T-helper 2 cell treated with Interferon-gamma antibody and Interleukin-4, amounts not matched to agents 5 μg/mL and 100 μg/mL, for 36 hours (primary cell): ENCODE measurements around the gene CCDC92B.
"Not testable (repeated sequence)": the region's sequence is repeated elsewhere in the genome, so short reads cannot be mapped to it uniquely, and the experiment has no call there.

ENCODE experiments used
- DNase-seq: peaks from one replicate; pipeline ENCODE4 v3.0.0; 2021; ENCODE audit warnings: low spot score
- H3K27ac Mint-ChIP-seq: one replicate; pipeline ENCODE4 v1.8.0; 2021; ENCODE audit warnings: mild to moderate bottlenecking, mixed read lengths
- H3K27me3 Mint-ChIP-seq: one replicate; pipeline ENCODE4 v1.8.0; 2021; ENCODE audit warnings: low read depth, mixed read lengths
- H3K36me3 Mint-ChIP-seq: one replicate; pipeline ENCODE4 v1.8.0; 2021; ENCODE audit warnings: low read depth, mixed read lengths
- H3K4me1 Mint-ChIP-seq: one replicate; pipeline ENCODE4 v1.8.0; 2021; ENCODE audit warnings: low read depth, mixed read lengths
- H3K4me3 Mint-ChIP-seq: one replicate; pipeline ENCODE4 v1.8.0; 2022; ENCODE audit warnings: mild to moderate bottlenecking, moderate library complexity, mixed read lengths
- H3K9me3 Mint-ChIP-seq: one replicate; pipeline ENCODE4 v1.8.0; 2021; ENCODE audit warnings: mixed read lengths

The CCDC92B gene

GRCh38 chr17:2784864-2785263, 35.4 kb upstream of the CCDC92B start:
- H3K27ac Mint-ChIP-seq, result no peak overlapping the region
- no peaks in the 10 kb centered on the region for H3K9me3 Mint-ChIP-seq
- H3K36me3 Mint-ChIP-seq, result no peaks in the 10 kb centered on the region
- DNase-seq, result no peak
- H3K4me1 Mint-ChIP-seq, result peaks cover 11% of the 10 kb centered on the region
- peaks cover 16% of the 10 kb centered on the region for H3K27me3 Mint-ChIP-seq
- no peak overlapping the region for H3K4me3 Mint-ChIP-seq

GRCh38 chr17:2783310-2784030, 34.0 kb upstream of the CCDC92B start:
- no peak for DNase-seq
- Mint-ChIP-seq H3K27ac (no peak overlapping the region), H3K4me1 (peaks cover 6% of the 10 kb centered on the region), H3K9me3 (no peaks in the 10 kb centered on the region), H3K4me3 (no peak overlapping the region), H3K27me3 (peaks cover 11% of the 10 kb centered on the region), H3K36me3 (no peaks in the 10 kb centered on the region)

GRCh38 chr17:2782055-2782454, 32.6 kb upstream of the CCDC92B start:
- no peak for DNase-seq

GRCh38 chr17:2781598-2781997, 32.1 kb upstream of the CCDC92B start:
- peaks cover 22% of the 10 kb centered on the region for H3K27me3 Mint-ChIP-seq
- not testable (repeated sequence) for H3K4me3 Mint-ChIP-seq, H3K36me3 Mint-ChIP-seq, H3K27ac Mint-ChIP-seq, DNase-seq, H3K9me3 Mint-ChIP-seq, H3K4me1 Mint-ChIP-seq

More at GRCh38 chr17:2782055-2782454, 32.6 kb upstream of the CCDC92B start:
- H3K4me3 Mint-ChIP-seq, result no peak overlapping the region
- H3K27me3 Mint-ChIP-seq, result peaks cover 18% of the 10 kb centered on the region
- H3K27ac Mint-ChIP-seq, result no peak overlapping the region
- no peaks in the 10 kb centered on the region for H3K36me3 Mint-ChIP-seq
- no peaks in the 10 kb centered on the region for H3K9me3 Mint-ChIP-seq
- peaks cover 6% of the 10 kb centered on the region for H3K4me1 Mint-ChIP-seq

GRCh38 chr17:2780931-2781454, 31.5 kb upstream of the CCDC92B start:
- H3K4me3 Mint-ChIP-seq, result no peak overlapping the region
- DNase-seq, result no peak
- no peaks in the 10 kb centered on the region for H3K36me3 Mint-ChIP-seq
- no peak overlapping the region for H3K27ac Mint-ChIP-seq
- H3K4me1 Mint-ChIP-seq, result peaks cover 3% of the 10 kb centered on the region
- peaks cover 23% of the 10 kb centered on the region for H3K27me3 Mint-ChIP-seq
- H3K9me3 Mint-ChIP-seq, result no peaks in the 10 kb centered on the region

GRCh38 chr17:2780256-2780655, 30.8 kb upstream of the CCDC92B start:
- no peaks in the 10 kb centered on the region for H3K9me3 Mint-ChIP-seq
- H3K27ac Mint-ChIP-seq, result no peak overlapping the region
- DNase-seq, result no peak
- peaks cover 1% of the 10 kb centered on the region for H3K4me1 Mint-ChIP-seq
- H3K4me3 Mint-ChIP-seq, result no peak overlapping the region
- H3K27me3 Mint-ChIP-seq, result peaks cover 31% of the 10 kb centered on the region
- no peaks in the 10 kb centered on the region for H3K36me3 Mint-ChIP-seq

- H3K9me3 Mint-ChIP-seq, result no peaks in the 10 kb centered on the region
- H3K4me1 Mint-ChIP-seq, result no peaks in the 10 kb centered on the region
- H3K4me3 Mint-ChIP-seq, result no peak overlapping the region
- no peaks in the 10 kb centered on the region for H3K36me3 Mint-ChIP-seq
- peaks cover 35% of the 10 kb centered on the region for H3K27me3 Mint-ChIP-seq
- H3K27ac Mint-ChIP-seq, result no peak overlapping the region
- DNase-seq, result no peak
These were observed 30.1 kb upstream of the CCDC92B start for GRCh38 chr17:2779545-2779944.

- Mint-ChIP-seq H3K4me3 (no peak overlapping the region), H3K4me1 (no peaks in the 10 kb centered on the region), H3K9me3 (no peaks in the 10 kb centered on the region), H3K27ac (no peak overlapping the region), H3K36me3 (no peaks in the 10 kb centered on the region), H3K27me3 (peaks cover 40% of the 10 kb centered on the region)
- no peak for DNase-seq
These were observed 29.0 kb upstream of the CCDC92B start for GRCh38 chr17:2778489-2778888.

- Mint-ChIP-seq H3K36me3 (no peaks in the 10 kb centered on the region), H3K4me3 (no peak overlapping the region), H3K27ac (no peak overlapping the region), H3K27me3 (peaks cover 49% of the 10 kb centered on the region), H3K4me1 (no peaks in the 10 kb centered on the region), H3K9me3 (no peaks in the 10 kb centered on the region)
- no peak for DNase-seq
These were observed 27.9 kb upstream of the CCDC92B start for GRCh38 chr17:2777242-2777867.

- H3K9me3 Mint-ChIP-seq, result no peaks in the 10 kb centered on the region
- H3K27me3 Mint-ChIP-seq, result peaks cover 49% of the 10 kb centered on the region
- no peaks in the 10 kb centered on the region for H3K36me3 Mint-ChIP-seq
- no peak overlapping the region for H3K4me3 Mint-ChIP-seq
- DNase-seq, result no peak
- H3K27ac Mint-ChIP-seq, result no peak overlapping the region
- no peaks in the 10 kb centered on the region for H3K4me1 Mint-ChIP-seq
These were observed 27.3 kb upstream of the CCDC92B start for GRCh38 chr17:2776589-2777241.

GRCh38 chr17:2775206-2775605, 25.8 kb upstream of the CCDC92B start:
- Mint-ChIP-seq H3K27me3 (peaks cover 46% of the 10 kb centered on the region), H3K27ac (no peak overlapping the region), H3K36me3 (no peaks in the 10 kb centered on the region), H3K4me3 (no peak overlapping the region), H3K9me3 (no peaks in the 10 kb centered on the region), H3K4me1 (no peaks in the 10 kb centered on the region)
- no peak for DNase-seq

GRCh38 chr17:2770129-2770528, 20.7 kb upstream of the CCDC92B start:
- H3K9me3 Mint-ChIP-seq, result no peaks in the 10 kb centered on the region
- H3K36me3 Mint-ChIP-seq, result no peaks in the 10 kb centered on the region
- no peak overlapping the region for H3K27ac Mint-ChIP-seq
- H3K27me3 Mint-ChIP-seq, result peaks cover 17% of the 10 kb centered on the region
- DNase-seq, result no peak
- H3K4me3 Mint-ChIP-seq, result no peak overlapping the region
- peaks cover 1% of the 10 kb centered on the region for H3K4me1 Mint-ChIP-seq

GRCh38 chr17:2758870-2759269, 9.4 kb upstream of the CCDC92B start:
- no peak for DNase-seq
- Mint-ChIP-seq H3K27me3 (peaks cover 34% of the 10 kb centered on the region), H3K4me1 (no peaks in the 10 kb centered on the region), H3K9me3 (no peaks in the 10 kb centered on the region), H3K36me3 (no peaks in the 10 kb centered on the region), H3K4me3 (no peak overlapping the region), H3K27ac (no peak overlapping the region)
